CD4-positive, alpha-beta T cell (primary cell): ENCODE data around the gene EXD3. TPM values are rescaled to one million over a fixed set of nuclear protein-coding genes. Genes with fewer than 3 reads are reported as not detected.
A peak's percentile ranks its signal among the peaks of the same experiment; 100 is the strongest.

ENCODE experiments used
- ATAC-seq: fragments of 200-7000 bp; cut with Tn5 transposase; one replicate; pipeline ENCODE4 v1.10.0; 2022; ENCODE audit warnings: mild to moderate bottlenecking; ENCODE audit not compliant: poor library complexity
- CTCF ChIA-PET: fragments of 350-600 bp; sonication (Branson Sonifier 250); formaldehyde crosslinking; loops from one replicate; lab custom pipeline; 2021; ENCODE audit warnings: antibody characterized with exemption, inconsistent platforms; lab: Charles Lee
- POLR2A ChIA-PET: fragments of 350-600 bp; sonication (Branson Sonifier 250); formaldehyde crosslinking; loops from one replicate; lab custom pipeline; 2021; ENCODE audit warnings: antibody characterized with exemption, inconsistent platforms; lab: Charles Lee
- DNase-seq, 14 experiments: peaks; one replicate each; pipeline ENCODE4 v3.0.0-alpha.2; 2013 to 2020; ENCODE audit warnings: mixed read lengths in 2 of 14
- H3K27ac ChIP-seq, 2 donors: one replicate each; pipeline versions ENCODE4 v1.5.1 to v1.7.0; 2013; ENCODE audit warnings: low read length in 2 of 2, low read depth in 1 of 2, mild to moderate bottlenecking in 1 of 2
- H3K27me3 ChIP-seq, 2 experiments: 1 replicate in 1 of 2; 2 replicates in 1 of 2; pipeline versions ENCODE4 v1.6.1 to v1.7.0; 2013; ENCODE audit warnings: low read length in 2 of 2, control low read depth in 1 of 2, mild to moderate bottlenecking in 1 of 2, moderate library complexity in 1 of 2; ENCODE audit not compliant: insufficient read depth in 2 of 2, control insufficient read depth in 1 of 2
- H3K36me3 ChIP-seq: one replicate; pipeline ENCODE4 v1.6.1; 2013; ENCODE audit warnings: low read length, control low read depth; ENCODE audit not compliant: insufficient read depth
- H3K4me1 ChIP-seq: one replicate; pipeline ENCODE4 v1.6.1; 2013; ENCODE audit warnings: low read length, control low read depth; ENCODE audit not compliant: insufficient read depth
- H3K4me3 ChIP-seq: one replicate; pipeline ENCODE4 v1.5.1; 2013; ENCODE audit warnings: mild to moderate bottlenecking, low read length, moderate library complexity
- H3K9me3 ChIP-seq, 2 experiments: 1 replicate in 1 of 2; 2 replicates in 1 of 2; pipeline versions ENCODE4 v1.6.1 to v1.7.0; 2013; ENCODE audit warnings: low read length in 2 of 2, mild to moderate bottlenecking in 2 of 2, control low read depth in 1 of 2, moderate library complexity in 1 of 2; ENCODE audit not compliant: control insufficient read depth in 1 of 2, insufficient read depth in 1 of 2
- H3K27ac Mint-ChIP-seq: one replicate; pipeline ENCODE4 v1.8.0; 2020; ENCODE audit warnings: mixed read lengths
- H3K27me3 Mint-ChIP-seq: one replicate; pipeline ENCODE4 v1.8.0; 2021; ENCODE audit warnings: mixed read lengths
- H3K36me3 Mint-ChIP-seq: one replicate; pipeline ENCODE4 v1.8.0; 2021; ENCODE audit warnings: low read depth, mixed read lengths
- H3K4me1 Mint-ChIP-seq: one replicate; pipeline ENCODE4 v1.8.0; 2021; ENCODE audit warnings: low read depth, mixed read lengths
- H3K4me3 Mint-ChIP-seq: one replicate; pipeline ENCODE4 v1.8.0; 2020; ENCODE audit warnings: mild to moderate bottlenecking, mixed read lengths
- H3K9me3 Mint-ChIP-seq: one replicate; pipeline ENCODE4 v1.8.0; 2020; ENCODE audit warnings: mixed read lengths
- intact Hi-C, 2 experiments: fragments of 100-400 bp; cut with DNase I in 1 of 2; cut with micrococcal nuclease in 1 of 2; formaldehyde crosslinking; loops; one replicate each; pipeline versions ENCODE4 v1.15.1 to v1.9.0; 2023 to 2025; cut with DNase I, micrococcal nuclease
- total RNA-seq, 174 experiments: library from RNA in 2 of 174; stranded (reverse) in 2 of 174; gene quantifications; one replicate each; pipeline ENCODE4 v1.2.3 and lab custom pipeline; 2021 to 2026
- TF ChIP-seq, protein P1 (sequence below): fragments of 200-600 bp; IDR thresholded peaks from one replicate; pipeline ENCODE4 v1.8.0; 2022; ENCODE audit warnings: antibody characterized with exemption, mild to moderate bottlenecking

The EXD3 gene
- total RNA-seq, 2 experiments from 2014 or later, result 14.9 to 16.9 TPM

- TF ChIP-seq, protein P1, sequence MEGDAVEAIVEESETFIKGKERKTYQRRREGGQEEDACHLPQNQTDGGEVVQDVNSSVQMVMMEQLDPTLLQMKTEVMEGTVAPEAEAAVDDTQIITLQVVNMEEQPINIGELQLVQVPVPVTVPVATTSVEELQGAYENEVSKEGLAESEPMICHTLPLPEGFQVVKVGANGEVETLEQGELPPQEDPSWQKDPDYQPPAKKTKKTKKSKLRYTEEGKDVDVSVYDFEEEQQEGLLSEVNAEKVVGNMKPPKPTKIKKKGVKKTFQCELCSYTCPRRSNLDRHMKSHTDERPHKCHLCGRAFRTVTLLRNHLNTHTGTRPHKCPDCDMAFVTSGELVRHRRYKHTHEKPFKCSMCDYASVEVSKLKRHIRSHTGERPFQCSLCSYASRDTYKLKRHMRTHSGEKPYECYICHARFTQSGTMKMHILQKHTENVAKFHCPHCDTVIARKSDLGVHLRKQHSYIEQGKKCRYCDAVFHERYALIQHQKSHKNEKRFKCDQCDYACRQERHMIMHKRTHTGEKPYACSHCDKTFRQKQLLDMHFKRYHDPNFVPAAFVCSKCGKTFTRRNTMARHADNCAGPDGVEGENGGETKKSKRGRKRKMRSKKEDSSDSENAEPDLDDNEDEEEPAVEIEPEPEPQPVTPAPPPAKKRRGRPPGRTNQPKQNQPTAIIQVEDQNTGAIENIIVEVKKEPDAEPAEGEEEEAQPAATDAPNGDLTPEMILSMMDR, result no peak
- ChIA-PET POLR2A (interaction anchor here (0.8 kb wide), 1 partner anchor 14 kb away, joined by 3 read pairs; the partner anchor contains the start of gene NRARP), CTCF (no interaction called here)
- H3K4me3 Mint-ChIP-seq, result no peak overlapping the region
- Histone ChIP-seq H3K9me3 (peaks cover 0 to 10% of the 10 kb centered on the region in 2 experiments), H3K4me3 (no peak overlapping the region), H3K36me3 (no peaks in the 10 kb centered on the region), H3K27ac (no peak overlapping the region), H3K27me3 (peaks cover 9 to 20% of the 10 kb centered on the region in 2 experiments), H3K4me1 (peaks cover 37% of the 10 kb centered on the region)
- H3K36me3 Mint-ChIP-seq, result no peaks in the 10 kb centered on the region
- no peaks in the 10 kb centered on the region for H3K9me3 Mint-ChIP-seq
- no peak overlapping the region for H3K27ac Mint-ChIP-seq
- H3K27me3 Mint-ChIP-seq, result no peaks in the 10 kb centered on the region
- ATAC-seq (peak; percentile 41), DNase-seq (peak in 2 of 14 experiments; percentile 14 to 21)
- no peaks in the 10 kb centered on the region for H3K4me1 Mint-ChIP-seq
- intact Hi-C loops, result no loop called here
Measured at GRCh38 chr9:137316012-137316981, 106.7 kb downstream of the EXD3 start.

DNA sequence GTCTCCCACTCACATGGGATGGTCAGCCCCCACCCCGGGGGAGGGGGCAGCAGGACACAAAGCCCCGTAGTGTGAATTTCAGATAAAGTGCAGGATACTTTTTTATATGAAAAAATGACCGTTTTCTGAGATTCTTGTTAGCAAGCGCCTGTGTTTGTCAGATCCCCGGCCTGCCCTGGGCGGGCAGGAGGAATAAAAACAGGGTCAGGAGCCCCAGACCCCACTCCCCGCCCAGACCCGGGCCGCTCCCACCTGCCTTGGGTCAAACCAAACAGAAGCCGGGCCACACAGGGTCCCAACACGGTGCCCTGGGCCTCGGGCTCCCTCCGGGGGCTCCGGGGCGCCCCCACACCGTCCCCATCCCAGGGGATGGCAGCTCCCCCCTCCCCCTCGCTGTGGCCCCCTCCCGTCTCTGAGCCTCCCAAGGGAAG is 107.4 kb downstream of the EXD3 start:
- Histone ChIP-seq H3K9me3 (peaks cover 0 to 9% of the 10 kb centered on the region in 2 experiments), H3K4me3 (no peak overlapping the region), H3K4me1 (peaks cover 32% of the 10 kb centered on the region), H3K36me3 (no peaks in the 10 kb centered on the region), H3K27ac (no peak overlapping the region), H3K27me3 (peaks cover 9 to 17% of the 10 kb centered on the region in 2 experiments)
- no peak overlapping the region for H3K27ac Mint-ChIP-seq
- ATAC-seq, result no peak
- POLR2A ChIA-PET, result no interaction called here
- H3K9me3 Mint-ChIP-seq, result no peaks in the 10 kb centered on the region
- H3K4me1 Mint-ChIP-seq, result no peaks in the 10 kb centered on the region
- peak in 1 of 14 experiments; percentile 15 for DNase-seq
- no peaks in the 10 kb centered on the region for H3K27me3 Mint-ChIP-seq
- intact Hi-C loops, result no loop called here
- CTCF ChIA-PET, result no interaction called here
- TF ChIP-seq, protein P1, result no peak
- no peaks in the 10 kb centered on the region for H3K36me3 Mint-ChIP-seq
- H3K4me3 Mint-ChIP-seq, result no peak overlapping the region

DNA sequence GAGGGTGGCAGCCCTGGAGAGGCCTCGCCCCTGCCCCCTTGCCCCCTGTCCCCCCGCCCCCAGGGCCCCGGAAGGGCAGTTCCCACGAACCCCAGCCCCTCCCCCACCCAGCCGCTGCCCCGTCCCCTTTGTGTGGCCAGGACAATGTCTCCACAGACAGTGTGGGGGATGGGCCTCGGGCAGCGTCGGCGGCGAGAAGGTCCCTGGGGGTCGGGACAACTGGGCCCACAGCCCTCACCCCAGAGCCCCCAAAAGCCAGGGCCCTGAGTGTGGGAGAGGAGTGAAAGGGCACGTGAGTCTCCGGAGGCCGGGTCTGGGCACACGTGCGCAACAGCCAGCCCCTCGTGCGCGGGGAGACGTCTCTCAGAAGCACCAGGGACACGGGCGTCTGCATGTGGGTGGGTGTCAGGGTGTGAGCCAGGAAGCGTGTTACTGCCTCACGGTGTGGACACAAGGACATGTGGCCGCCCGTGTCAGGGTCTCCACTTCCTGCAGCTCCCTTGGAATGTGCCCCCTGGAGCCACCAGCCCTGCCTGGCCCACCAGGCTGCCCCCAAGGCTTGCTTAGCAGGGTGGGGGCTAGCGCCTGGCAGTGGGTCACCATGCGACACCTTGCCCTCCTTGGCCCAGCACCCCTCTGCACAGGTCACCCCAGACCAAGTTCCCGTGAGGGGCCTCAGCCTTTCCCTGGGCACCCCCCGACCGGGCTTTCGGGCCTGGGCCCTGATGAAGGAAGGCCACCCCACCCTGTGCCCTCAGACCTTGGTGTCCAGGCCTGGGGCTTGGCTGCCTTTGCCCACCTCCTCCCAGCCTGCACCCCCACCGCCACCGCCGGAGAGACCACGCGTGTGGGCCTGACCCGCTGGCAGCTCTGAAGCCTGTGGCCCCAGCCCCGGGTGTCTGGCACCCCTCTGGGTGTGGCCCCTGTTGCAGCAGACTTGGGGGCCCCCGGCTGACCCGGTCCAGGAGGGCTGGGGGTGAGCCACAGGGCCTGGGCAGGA is 108.1 kb downstream of the EXD3 start:
- DNase-seq (peak in 3 of 14 experiments; percentile 2 to 32 (median 26)), ATAC-seq (no peak)
- H3K27ac Mint-ChIP-seq, result no peak overlapping the region
- H3K4me3 Mint-ChIP-seq, result no peak overlapping the region
- H3K36me3 Mint-ChIP-seq, result no peaks in the 10 kb centered on the region
- Histone ChIP-seq H3K4me1 (peaks cover 25% of the 10 kb centered on the region), H3K4me3 (no peak overlapping the region), H3K27ac (no peak overlapping the region), H3K36me3 (no peaks in the 10 kb centered on the region), H3K9me3 (peaks cover 0 to 5% of the 10 kb centered on the region in 2 experiments), H3K27me3 (peaks cover 9 to 17% of the 10 kb centered on the region in 2 experiments)
- no peaks in the 10 kb centered on the region for H3K9me3 Mint-ChIP-seq
- POLR2A ChIA-PET, result no interaction called here
- CTCF ChIA-PET, result no interaction called here
- TF ChIP-seq, protein P1, result no peak
- H3K4me1 Mint-ChIP-seq, result no peaks in the 10 kb centered on the region
- intact Hi-C loops, result no loop called here
- no peaks in the 10 kb centered on the region for H3K27me3 Mint-ChIP-seq
